Measurements from ENCODE around the gene PLAC8.
A peak's percentile ranks its signal among the peaks of the same experiment; 100 is the strongest.
"Not testable (repeated sequence)": the region's sequence is repeated elsewhere in the genome, so short reads cannot be mapped to it uniquely, and the experiment has no call there.

The PLAC8 gene

GRCh38 chr4:83111751-83112141, 2.8 kb downstream of the PLAC8 start:
- not testable (repeated sequence) for DNase-seq

DNA sequence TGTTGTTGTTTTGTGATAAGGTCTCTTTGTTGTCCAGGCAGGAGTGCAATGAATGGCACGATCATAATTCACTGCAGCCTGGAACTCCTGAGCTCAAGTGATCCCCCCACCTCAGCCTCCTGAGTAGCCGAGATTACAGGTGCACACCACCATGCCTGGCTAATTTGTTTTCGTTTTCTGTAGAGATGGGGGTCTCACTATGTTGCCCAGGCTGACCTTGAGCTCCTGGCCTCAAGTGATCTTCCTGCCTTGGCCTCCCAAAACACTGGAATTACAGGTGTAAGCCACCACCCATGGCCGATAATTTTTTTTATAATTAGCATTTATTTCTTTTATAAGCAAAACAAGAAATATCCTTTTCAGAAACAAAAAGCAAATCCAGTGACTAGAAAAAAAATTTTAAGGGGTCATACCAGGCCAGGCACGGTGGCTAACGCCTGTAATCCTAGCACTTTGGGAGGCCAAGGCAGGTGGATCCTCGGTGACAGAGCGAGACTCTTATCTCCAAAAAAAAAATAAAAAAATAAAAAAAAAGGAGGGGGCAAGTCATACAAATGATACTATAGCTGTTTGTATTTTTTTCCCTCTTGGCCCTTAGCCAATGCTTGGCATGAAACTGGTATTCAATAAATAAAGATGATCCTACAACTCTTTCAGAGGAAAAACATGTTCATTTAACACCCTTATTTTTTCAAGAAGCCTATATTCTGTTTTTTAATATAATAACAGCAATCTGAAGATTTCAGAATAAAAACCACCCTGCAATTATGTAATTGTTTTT, 3.4 kb downstream of the PLAC8 start:
- DNase-seq: no peak

DNA sequence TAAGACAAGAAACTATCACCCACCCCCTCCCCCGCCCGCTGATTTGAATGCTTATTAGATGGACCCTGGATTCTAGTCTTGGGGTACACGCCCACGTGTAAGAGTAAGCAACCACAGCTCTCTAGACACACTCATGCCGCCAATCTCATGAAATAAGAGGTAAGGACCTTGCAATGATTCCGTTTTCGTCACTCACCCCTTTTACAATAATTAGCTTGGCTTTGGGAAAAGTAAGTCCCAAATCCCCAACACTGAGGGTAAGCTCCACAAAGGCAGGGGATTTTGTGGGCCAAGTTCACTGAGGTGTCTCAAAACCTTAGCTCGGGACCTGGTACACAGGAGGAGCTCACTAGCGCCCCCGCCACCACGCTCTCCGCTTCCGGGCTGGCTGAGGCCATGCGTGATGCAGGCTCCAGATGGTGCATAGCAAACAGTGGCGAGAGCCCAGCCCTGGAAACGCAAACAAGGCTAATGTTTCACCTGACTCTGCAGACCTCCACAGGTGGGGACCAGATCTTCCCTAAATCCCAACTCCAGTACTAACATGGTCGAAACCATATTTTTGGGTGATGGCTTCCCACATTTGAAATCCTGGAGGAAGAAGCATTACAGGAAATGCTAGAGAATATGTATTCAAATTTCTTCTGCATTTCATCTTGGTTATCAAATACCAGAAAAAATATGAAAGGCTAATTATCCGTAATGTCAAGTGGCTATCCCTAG, 4.1 kb downstream of the PLAC8 start:
- peak; percentile 86 for DNase-seq

DNA sequence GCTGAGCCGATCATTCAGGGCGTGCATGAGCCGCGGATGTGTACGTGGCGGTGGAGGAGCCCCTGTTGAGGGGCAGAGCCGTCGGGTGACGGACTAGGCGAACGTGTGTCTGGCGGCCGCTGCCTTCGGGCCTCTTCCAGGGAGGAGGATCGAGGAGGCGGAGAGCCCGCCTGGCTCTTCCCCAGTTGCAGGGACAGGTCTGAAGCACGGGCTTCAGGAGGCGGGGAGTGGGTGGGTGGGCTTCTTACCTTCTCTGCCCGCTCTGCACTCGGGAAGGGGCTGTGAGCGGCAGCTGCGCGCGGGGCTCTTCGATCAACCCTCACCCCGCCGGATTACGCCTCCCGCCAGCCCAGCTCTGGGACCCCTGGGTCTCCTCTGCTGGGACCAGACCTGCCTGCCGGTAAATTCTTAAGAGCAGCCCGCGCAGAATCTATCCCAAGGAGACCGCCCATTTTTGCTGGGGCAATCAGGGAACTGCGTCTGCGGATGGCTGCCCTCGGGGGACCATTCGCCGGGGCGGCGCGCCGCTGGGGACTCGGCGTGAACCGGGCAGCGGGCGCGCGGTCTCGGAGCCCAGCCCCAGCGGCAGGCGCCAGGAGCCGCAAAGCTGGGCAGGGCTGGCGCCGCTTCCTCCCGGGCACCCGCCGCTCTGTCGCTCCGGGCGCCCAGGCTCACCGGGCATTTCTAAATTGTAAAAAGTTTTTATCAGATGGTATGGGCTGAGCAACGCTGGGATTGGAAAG, 4.9 kb downstream of the PLAC8 start:
- peak; percentile 59 for DNase-seq

DNA sequence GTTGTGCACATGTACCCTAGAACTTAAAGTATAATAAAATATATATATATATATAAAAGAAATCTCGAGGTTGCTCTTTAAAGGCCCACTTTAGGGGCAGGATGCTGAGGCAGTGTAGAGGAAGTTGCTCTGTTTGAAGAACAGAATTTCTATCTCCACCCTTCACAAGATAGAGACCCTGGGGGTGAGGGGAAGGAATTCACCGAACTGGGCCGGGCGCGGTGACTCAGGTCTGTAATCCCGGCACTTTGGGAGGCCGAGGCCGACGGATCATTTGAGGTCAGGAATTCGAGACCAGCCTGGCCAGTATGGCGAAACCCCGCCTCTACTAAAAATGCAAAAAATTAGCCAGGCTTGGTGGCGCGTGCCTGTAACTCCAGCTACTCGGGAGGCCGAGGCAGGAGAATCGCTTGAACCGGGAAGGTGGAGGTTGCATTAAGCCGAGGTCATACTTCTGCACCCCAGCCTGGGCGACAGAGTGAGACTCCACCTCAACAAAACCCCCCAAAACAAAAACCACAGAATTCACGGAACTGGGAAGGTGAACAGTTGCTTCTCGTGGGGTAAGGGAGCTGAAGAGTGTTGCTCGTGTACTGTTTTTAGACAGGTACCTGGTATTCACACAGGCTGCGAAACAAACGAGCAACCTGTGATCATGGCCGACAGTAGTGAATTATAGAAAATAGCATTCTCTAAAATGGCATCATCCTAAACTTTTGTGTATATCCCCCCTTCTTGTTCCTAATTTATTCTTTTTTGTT, 6.2 kb downstream of the PLAC8 start:
- no peak for DNase-seq

- DNase-seq: no peak
These were observed 6.9 kb downstream of the PLAC8 start for GRCh38 chr4:83107631-83108030.

DNA sequence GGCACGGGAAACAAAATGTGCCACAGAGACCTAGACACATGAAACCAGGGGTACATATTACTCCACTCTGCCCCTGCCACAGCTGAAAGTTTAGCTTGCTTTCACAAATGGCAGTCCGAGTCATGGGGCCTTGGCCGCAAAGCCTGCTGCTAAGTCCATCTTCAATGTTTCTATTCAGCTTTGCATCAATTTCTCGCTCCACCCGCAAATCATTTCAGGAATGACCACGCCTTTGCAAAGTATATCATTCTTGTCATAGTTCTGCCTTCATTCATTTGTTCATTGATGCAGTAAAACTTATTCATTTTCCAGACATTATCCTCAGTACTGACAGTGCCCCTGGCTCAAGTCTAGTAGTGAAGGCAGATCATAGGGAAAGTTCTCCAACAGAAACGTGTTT, 9.5 kb downstream of the PLAC8 start:
- no peak for DNase-seq

- no peak for DNase-seq
These were observed 18.1 kb downstream of the PLAC8 start for GRCh38 chr4:83096397-83096796.

- DNase-seq: no peak
These were observed 21.4 kb downstream of the PLAC8 start for GRCh38 chr4:83093060-83093640.

GRCh38 chr4:83089410-83090157, 24.9 kb downstream of the PLAC8 start:
- no peak for DNase-seq

DNA sequence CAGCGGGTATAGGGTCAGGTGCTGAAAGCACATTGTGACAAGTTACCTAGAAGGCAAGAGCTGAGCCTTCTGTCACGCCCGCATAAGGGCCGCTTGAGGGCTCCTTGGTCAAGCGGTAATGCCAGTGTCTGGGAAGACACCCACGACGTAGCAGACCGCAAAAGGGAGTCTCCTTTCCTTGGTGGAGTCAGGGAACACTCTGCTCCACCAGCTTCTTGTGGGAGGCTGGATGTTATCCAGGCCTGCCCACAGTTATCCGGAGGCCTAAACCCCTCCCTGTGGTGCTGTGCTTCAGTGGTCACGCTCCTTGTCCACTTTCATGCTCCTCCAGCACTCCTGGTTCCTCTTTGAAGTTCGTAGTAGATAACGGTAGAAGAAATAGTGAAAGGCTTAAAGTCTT, 29.6 kb downstream of the PLAC8 start:
- DNase-seq: not testable (repeated sequence)

- no peak for DNase-seq
These were observed 30.5 kb downstream of the PLAC8 start for GRCh38 chr4:83083925-83084475.

GRCh38 chr4:83082777-83083176, 31.8 kb downstream of the PLAC8 start:
- peak; percentile 56 for DNase-seq

- DNase-seq: no peak
These were observed 34.0 kb downstream of the PLAC8 start for GRCh38 chr4:83080561-83080960.

DNA sequence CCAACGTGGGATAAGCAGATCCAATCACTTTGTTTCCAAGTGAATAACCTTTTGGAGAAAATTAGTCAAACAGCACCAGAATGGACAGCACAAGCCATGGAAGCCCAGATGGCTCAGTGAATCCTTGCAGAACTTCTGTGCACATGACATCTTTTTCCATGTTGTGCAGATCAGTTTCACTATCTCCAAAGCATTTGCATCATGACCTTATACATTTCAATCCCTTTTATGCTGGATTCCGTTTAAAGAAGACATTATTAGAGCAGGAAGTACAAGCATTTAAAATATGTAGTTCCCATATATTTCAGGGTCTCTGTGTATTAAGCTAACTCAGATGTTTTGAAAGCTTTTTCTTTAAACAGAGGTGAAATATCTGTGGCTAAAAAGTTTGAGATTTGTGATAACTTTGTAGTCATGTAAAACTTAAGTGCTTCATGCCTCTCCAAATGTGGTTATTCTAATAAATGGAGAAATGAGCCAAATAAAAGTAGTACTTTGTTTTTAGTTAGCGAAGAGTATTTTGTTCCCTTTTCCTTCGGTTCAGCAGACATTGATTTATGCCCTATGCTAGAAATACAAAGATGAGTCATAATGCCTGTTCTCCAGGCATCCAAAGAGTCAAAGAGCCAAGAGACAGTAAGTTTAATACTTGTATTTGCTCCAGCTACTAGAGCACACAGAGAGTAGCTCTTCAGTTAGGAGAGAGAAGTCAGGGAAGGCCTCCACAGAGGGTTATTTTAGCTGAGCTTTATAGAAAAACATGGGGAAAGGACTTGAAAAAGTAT, 39.0 kb downstream of the PLAC8 start:
- peak; percentile 75 for DNase-seq

GRCh38 chr4:83074783-83075182, 39.7 kb downstream of the PLAC8 start:
- peak; percentile 4 for DNase-seq

DNA sequence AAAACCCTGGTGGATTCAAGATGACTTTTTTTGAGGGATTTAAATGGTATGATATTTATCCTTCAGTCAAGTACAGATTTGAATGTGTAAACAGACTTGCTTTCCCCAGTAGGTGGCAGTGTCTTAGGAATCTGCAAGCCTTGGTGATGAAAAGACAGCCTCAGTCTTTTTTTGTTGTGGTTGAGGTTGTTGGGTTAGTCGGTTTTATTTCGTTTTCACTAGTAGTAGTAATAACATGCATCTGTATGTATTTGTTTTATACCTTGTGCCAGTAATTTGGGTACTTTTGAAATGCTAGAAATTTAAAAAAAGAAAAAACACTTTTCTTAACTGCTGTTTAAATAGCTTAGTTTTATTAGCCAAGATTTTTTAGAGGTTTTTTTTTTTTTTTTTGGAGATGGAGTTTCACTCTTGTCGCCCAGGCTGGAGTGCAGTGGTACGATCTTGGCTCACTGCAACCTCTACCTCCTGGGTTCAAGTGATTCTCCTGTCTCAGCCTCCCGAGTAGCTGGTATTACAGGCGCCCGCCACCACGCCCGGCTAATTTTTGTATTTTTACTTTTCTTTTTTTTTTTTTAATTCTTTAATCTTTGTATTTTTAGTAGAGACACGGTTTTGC, 40.3 kb downstream of the PLAC8 start:
- DNase-seq: peak; percentile 76

GRCh38 chr4:83071116-83071515, 43.4 kb downstream of the PLAC8 start:
- peak; percentile 49 for DNase-seq

- no peak for DNase-seq
These were observed 47.4 kb downstream of the PLAC8 start for GRCh38 chr4:83067058-83067639.

DNA sequence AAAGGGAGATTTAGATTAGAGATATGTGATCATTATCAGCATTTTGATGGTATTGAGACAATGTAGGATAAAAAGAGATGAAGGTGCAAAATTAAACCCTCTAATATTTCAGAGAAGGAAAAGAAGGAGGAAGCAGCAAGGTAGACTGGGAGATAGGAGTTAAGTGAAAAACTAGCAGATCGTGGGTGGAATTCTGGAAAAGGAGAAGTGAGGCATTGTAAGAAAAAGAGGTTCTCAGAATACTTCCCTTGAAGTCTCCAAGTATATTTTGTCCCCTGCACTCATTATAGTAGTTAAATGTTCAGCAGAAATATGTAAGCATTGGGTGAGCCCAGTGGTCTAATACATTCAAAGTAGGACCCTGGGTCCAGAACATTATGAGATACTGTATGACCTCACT, 49.3 kb downstream of the PLAC8 start:
- no peak for DNase-seq

All from EL (cell line).